Brain microvascular endothelial cell (primary cell): ENCODE results near the gene ANKS3.

Experiments used
- DNase-seq: peaks from one replicate; pipeline ENCODE4 v3.0.0-alpha.2; 2020
- H3K27ac ChIP-seq: fragments of 250-450 bp; sonication (Bioruptor Pico); 2 replicates; pipeline ENCODE4 v1.5.1; 2020; ENCODE audit warnings: mild to moderate bottlenecking, moderate library complexity
- H3K27me3 ChIP-seq: fragments of 250-450 bp; sonication (Bioruptor Pico); replicated peaks from 2 replicates; pipeline ENCODE4 v1.5.1; 2020; ENCODE audit warnings: mild to moderate bottlenecking
- H3K36me3 ChIP-seq: fragments of 250-450 bp; sonication (Bioruptor Pico); replicated peaks from 2 replicates; pipeline ENCODE4 v1.5.1; 2020; ENCODE audit warnings: mild to moderate bottlenecking
- H3K4me3 ChIP-seq: 2 replicates; pipeline ENCODE4 v1.5.1; 2011; ENCODE audit warnings: low read depth, mild to moderate bottlenecking, control low read depth, low read length, moderate library complexity
- in situ Hi-C: cut with HindIII; loops from 2 replicates; pipeline ENCODE4 v1.10.0; 2017; ENCODE audit warnings: low sequenced_read_pairs, low pct_ligation_motif_present
- TF ChIP-seq, protein P1 (sequence below): IDR thresholded peaks from 2 replicates; pipeline ENCODE4 v1.5.1; 2011; ENCODE audit warnings: low read depth, mild to moderate bottlenecking, moderate library complexity, low read length, control low read depth, inconsistent platforms; ENCODE audit errors: missing control alignments

The ANKS3 gene

DNA sequence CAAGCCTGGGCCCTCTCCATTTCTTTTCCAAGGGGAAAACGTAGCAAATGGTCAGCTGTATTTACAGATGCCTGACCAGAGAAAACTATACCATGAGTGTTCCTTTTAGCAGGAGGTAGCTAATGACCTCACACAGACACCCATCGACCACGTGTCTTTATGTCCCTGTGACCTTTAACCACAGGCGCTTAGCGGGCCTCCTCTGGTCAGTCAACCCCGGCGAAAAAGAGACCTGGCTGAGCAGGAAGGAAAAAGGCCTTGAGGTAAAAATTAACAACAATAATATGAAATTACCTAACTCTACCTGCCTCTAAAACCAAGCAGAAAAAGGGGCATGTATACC lies 31.6 kb downstream of the ANKS3 start:
- in situ Hi-C loops = no loop called here
- TF ChIP-seq, protein P1, sequence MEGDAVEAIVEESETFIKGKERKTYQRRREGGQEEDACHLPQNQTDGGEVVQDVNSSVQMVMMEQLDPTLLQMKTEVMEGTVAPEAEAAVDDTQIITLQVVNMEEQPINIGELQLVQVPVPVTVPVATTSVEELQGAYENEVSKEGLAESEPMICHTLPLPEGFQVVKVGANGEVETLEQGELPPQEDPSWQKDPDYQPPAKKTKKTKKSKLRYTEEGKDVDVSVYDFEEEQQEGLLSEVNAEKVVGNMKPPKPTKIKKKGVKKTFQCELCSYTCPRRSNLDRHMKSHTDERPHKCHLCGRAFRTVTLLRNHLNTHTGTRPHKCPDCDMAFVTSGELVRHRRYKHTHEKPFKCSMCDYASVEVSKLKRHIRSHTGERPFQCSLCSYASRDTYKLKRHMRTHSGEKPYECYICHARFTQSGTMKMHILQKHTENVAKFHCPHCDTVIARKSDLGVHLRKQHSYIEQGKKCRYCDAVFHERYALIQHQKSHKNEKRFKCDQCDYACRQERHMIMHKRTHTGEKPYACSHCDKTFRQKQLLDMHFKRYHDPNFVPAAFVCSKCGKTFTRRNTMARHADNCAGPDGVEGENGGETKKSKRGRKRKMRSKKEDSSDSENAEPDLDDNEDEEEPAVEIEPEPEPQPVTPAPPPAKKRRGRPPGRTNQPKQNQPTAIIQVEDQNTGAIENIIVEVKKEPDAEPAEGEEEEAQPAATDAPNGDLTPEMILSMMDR = no peak
- Histone ChIP-seq H3K4me3 (no peak overlapping the region), H3K27me3 (no peaks in the 10 kb centered on the region), H3K27ac (no peak overlapping the region), H3K36me3 (peaks cover 62% of the 10 kb centered on the region)
- DNase-seq = no peak

DNA sequence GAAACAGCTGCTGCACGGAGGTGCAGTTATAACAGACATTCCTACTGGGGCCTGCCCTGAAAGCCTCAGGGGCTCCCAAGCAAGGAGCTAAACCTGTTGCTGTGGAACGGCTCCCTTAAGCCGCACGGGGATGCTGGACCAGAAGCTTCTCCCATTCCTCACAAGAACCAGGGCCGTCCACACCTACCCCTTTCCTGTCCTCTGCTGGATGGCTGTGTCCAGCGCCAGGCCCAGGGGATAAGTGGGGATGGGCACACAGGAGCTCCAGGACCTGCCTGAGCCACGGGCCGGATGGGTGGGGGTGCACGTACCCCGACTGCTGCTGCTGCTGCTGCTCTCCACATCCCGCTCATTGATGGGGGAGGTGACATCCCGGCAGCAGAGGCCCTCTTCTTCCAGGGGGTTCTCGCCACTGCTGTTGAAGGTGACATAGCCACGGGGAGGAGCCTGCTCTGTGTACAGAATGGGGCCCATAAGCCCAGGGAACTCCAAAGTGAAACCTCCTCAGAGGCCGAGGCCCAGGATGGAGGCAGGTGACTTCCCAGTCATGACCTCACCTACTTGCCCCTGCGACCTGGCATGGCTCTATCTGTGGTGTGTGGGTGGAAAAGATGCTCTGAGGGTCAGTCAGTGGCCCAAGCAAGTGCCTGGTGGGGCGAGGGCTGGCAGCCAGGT lies 32.1 kb downstream of the ANKS3 start:
- H3K36me3 ChIP-seq = peaks cover 63% of the 10 kb centered on the region

DNA sequence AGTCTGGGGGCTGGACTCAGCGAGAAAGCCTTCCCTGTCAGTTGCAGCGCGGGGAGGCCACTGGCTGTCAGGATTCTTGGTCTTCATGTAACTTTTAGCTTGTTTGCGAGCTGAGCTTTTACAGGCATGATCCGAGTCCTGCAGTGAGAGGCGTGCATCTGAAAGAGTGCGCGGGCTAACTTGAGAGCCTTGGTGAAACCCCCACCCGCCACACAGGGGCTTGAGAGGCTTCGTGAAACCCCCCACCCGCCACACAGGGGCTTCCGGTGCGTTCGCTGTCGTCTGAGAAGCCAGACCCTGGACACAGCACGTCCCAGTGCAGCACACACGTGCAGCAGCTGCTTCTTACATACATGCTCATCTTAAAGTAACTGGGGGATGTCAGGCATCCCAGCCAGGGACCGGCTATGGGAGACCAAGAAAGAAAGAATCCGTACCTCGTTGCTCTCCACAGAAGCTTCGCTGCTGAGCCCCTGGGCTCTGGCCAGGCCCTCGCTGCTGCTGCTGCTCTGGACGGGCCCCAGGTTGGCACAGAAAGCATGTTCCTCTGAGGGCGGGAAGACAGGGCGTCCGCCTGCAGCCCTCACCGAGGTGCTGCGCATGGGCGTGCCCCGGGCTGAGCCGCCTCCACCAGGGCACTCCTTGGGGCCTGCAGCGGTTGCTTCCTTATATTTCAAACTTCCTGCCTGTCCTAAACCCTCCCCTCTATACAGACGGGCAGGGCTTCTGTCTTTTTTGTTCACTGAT lies 32.9 kb downstream of the ANKS3 start:
- TF ChIP-seq, protein P1 = no peak
- in situ Hi-C loops = no loop called here
- H3K36me3 ChIP-seq = peaks cover 63% of the 10 kb centered on the region

More for the DNA sequence above, 32.1 kb downstream of the ANKS3 start:
- Histone ChIP-seq H3K27me3 (no peaks in the 10 kb centered on the region), H3K27ac (no peak overlapping the region), H3K4me3 (no peak overlapping the region)
- in situ Hi-C loops = no loop called here
- DNase-seq = no peak
- TF ChIP-seq, protein P1 = no peak

DNA sequence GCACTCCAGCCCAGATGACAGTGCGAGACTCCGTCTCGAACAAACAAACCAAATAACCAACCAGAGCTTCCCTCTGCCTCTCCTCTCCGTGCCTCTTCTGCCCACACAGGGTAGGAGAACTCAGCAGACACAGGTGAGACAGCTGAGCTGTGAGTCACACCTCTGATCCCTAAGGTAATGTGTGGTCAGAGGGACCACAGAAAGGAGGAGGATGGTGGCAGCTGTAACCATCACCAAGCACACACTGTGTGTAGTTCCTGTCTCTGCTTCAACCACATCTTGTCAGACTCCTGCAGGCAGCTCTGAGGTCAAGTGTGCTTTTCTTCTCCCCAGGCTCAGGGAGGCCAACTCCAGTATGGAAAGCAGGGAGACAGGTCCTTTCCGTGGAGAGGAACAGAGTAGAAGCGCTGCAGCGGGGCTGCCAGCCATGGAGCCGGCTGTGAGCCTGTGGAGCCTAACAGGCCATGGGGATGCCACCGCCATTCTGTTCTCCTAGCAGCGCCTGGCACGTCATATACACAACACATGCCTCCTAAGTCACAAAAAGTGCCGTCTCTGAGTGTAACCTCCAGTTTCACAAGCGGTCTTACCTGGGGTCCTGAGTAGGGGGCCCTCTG lies 33.6 kb downstream of the ANKS3 start:
- Histone ChIP-seq H3K27me3 (no peaks in the 10 kb centered on the region), H3K4me3 (no peak overlapping the region), H3K36me3 (peaks cover 70% of the 10 kb centered on the region), H3K27ac (no peak overlapping the region)
- TF ChIP-seq, protein P1 = no peak
- DNase-seq = no peak
- in situ Hi-C loops = no loop called here

More for the DNA sequence above, 32.9 kb downstream of the ANKS3 start:
- Histone ChIP-seq H3K27me3 (no peaks in the 10 kb centered on the region), H3K27ac (no peak overlapping the region), H3K4me3 (no peak overlapping the region)
- no peak for DNase-seq

DNA sequence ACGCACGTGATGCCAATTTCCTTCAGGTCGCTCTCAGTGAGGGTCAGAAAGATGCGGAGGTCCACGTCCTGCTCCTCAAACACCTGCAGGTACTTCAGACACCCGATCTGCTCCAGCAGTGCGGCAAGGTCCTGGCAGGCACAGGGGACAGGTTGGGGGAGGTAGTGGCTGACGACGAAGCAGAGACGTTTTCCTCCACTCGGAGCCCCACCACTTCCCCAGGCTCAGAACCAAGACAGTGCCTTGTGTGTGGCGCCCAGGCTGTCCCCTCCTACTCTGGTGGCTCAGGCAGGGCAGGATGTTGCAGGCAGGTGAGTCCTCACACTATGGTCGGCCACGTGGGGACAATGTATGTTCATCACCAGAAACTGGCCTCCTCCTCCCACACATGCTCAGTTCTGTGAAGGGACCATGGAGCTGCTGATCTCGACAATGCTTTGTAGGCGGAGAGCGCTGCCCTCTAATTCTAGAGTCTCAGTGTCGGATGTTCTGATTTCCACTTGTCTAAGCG lies 35.0 kb downstream of the ANKS3 start:
- H3K36me3 ChIP-seq = peaks cover 66% of the 10 kb centered on the region
- TF ChIP-seq, protein P1 = no peak
- H3K27ac ChIP-seq = no peak overlapping the region
- H3K27me3 ChIP-seq = no peaks in the 10 kb centered on the region
- in situ Hi-C loops = no loop called here
- H3K4me3 ChIP-seq = no peak overlapping the region
- no peak for DNase-seq
